HTERT RPE-1 (cell line): Measurements from ENCODE around the gene REXO1.
"Not testable (repeated sequence)": the region's sequence is repeated elsewhere in the genome, so short reads cannot be mapped to it uniquely, and the experiment has no call there.

Experiments used
- in situ Hi-C: fragments of 300-500 bp; cut with MboI; formaldehyde crosslinking; loops from 4 replicates; pipeline ENCODE4 v1.14.3; 2020; ENCODE audit warnings: low sequenced_read_pairs

The REXO1 gene

GRCh38 chr19:1875646-1876495 is 27.6 kb upstream of the REXO1 start:
- in situ Hi-C loops, result no loop called here

- in situ Hi-C loops, result not testable (repeated sequence)
These were observed 27.0 kb upstream of the REXO1 start for GRCh38 chr19:1875265-1875645.

- in situ Hi-C loops, result no loop called here
These were observed 26.4 kb upstream of the REXO1 start for GRCh38 chr19:1874554-1875185.

GRCh38 chr19:1873524-1874473 is 25.5 kb upstream of the REXO1 start:
- in situ Hi-C loops, result no loop called here

DNA sequence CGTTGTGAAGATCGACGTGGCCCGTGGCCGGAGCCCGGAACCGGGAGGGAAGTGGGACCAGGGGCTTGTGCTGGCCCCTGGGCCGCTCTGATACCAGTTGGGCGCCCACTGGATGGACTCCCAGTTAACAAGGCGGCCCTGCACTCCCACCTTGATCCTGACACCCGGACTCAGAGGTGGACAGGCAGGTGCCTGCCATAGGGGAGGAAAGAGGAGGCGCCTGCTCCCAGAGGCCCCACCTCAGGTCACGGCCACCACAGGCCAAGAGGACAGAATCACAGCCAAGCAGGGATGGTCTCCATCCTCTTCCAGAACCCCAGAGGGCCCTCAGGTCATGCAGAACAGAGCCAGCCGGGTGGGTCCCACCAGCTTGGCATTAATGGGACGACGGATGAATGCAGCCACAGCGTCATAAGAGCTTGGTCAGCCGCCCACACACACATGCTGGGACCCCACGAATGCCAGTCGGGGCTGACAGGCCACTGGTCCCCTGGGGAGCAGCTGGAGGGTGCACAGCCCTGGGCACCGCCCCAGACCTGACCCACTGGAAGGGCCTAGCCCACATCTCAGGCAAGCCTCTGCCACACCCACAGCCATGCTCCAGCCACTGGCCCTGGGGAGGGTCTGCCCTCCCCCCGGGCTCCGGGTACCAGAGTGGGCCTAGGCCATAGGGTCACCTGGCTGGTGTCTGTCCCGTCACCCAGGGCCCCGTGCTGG is 24.7 kb upstream of the REXO1 start:
- in situ Hi-C loops, result no loop called here

- in situ Hi-C loops, result no loop called here
These were observed 23.3 kb upstream of the REXO1 start for GRCh38 chr19:1871630-1872029.

DNA sequence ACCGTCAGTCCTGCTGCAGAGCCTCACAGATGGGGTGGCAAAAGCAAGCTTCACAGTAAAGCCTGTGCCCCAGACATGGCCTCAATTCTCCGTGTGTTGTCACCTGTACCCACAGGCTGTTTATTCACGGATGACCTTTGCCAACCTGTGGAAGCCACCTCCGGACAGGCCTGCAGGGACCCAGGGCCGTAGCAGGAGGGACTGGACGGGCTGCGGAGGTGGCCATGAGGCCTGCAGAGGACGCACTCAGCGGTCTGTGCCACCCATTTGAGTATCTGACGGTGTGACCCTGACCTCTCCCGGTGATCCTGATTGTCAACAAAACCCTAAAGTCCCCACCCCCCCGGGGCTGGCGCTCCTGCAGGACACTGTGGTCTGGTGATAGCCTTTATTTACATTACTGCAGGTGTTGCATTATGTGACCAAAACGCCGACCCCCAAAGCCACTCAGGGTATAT is 22.9 kb upstream of the REXO1 start:
- in situ Hi-C loops, result no loop called here

DNA sequence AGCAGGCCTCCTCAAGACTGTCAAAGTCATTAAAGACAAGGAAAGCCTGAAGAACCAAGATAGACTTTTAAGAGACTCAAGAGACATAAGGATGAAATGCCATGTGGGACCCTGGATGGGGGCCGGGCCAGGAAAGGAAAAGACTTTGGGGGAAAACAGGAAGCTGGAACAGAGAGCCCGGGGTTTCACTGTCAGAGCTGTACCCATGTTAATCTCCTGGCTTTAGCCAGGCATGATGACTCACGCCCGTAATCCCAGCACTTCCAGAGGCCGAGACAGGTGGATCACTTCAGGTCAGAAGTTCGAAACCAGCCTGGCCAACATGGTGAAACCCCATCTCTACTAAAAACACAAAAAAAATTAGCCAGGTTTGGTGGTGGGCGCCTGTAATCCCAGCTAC is 20.7 kb upstream of the REXO1 start:
- in situ Hi-C loops, result no loop called here

DNA sequence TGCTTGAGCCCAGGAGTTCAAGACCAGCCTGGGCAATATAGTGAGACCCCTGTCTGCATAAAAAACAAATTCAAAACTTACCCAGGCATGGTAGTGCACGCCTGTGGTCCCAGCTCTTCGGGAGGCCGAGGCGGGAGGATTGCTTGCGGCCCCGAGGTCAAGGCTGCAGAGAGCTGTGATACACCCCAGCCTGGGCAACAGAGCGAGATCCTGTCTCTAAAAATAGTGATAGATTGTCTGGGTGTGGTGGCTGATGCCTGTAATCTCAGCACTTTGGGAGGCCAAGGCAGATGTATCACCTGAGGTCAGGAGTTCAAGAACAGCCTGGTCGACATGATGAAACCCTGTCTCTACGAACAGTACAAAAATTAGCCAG is 19.1 kb upstream of the REXO1 start:
- in situ Hi-C loops, result no loop called here

GRCh38 chr19:1866693-1867348 is 18.5 kb upstream of the REXO1 start:
- in situ Hi-C loops, result no loop called here

GRCh38 chr19:1865172-1866010 is 17.1 kb upstream of the REXO1 start:
- in situ Hi-C loops, result no loop called here

- in situ Hi-C loops, result no loop called here
These were observed 16.3 kb upstream of the REXO1 start for GRCh38 chr19:1864480-1865171.

DNA sequence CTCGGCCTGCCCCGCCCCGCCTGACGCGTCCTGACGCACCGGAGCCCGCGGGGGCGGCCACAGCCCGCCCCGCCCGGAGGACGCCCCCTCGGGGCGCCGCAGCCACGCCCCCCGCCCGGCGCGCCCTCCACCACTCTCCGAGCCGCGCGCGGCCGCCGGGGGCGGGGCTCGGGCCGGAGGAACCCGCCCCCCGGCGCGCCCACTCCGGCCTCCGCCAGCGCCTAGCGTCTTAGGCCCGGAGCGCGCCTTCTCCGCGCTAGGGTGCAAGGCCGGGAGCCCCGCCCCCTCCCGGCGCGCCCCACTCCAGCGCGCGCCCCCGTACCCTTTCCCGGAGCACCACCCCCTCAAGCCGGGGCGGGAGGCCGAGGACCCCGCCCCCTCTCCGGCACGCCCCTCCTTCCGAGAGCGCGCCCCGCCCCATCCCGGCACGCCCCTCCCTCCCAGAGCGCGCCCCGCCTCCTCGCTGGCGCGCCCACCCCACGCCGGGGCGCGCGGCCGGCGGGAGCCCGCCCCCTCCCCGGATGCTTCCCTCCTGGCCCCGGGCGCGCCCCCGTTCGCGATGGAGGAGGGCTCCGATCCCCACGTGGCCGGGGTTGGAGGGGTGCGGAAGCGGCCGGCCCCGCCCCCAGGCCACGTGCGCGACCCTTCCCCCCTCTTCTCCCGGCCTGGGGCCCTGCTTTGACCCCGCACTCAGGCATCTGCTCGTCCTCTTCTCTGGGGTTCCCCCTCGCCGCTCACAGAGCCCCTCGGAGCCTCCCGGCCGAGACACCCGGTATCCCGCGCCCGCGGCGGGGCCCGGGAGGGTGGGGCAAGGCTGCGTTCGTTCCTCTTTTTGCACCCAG is 15.6 kb upstream of the REXO1 start:
- in situ Hi-C loops, result no loop called here

- in situ Hi-C loops, result no loop called here
These were observed 15.0 kb upstream of the REXO1 start, which contains the start of gene KLF16 for GRCh38 chr19:1863328-1863637. TSS of gene KLF16 (minus strand) at chr19:1863579. CDS start at chr19:1863497, 82 bp downstream.

DNA sequence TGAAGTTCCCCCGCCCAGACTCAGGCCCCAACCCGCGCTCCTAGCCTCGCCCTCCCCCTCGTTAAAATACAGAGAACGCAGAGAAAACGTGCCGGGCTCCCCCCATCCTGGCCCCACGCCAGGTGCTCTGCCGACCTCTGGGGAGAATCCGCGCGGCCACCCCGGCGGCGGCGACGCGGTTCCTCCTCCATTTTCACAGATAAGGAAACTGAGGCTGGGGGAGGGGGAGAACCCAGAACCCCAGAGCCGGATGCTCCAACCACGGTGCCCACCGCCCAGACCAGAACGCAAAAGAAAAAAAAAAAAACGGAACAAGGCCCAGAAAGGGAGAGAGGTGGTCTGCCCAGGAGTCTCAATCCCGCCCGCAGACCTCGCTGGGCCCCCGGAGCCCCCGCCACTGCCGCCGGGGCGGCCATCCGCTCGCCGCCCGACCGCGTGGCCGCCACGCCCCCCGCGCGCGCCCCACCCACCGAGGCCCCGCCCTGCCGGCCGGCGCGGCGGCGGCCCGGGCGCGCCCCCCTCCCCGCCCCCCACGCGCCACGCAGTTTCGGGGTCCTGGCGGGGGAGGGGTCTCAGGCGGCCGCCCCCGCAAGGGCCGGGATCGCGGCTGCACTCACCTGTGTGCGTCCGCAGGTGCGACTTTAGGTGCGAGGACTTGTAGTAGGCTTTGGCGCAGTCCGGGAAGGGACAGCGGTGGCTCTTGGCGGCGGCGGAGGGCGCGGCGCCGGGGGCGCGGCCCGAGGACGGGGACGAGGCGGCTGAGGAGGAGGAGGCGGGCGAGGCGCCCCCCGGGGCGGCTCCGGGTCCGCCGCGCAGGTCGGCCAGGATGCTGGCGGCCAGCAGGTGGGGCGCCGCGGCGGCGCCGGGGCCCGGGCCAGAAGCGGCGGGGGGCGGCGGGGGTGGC is 14.4 kb upstream of the REXO1 start:
- in situ Hi-C loops, result no loop called here

DNA sequence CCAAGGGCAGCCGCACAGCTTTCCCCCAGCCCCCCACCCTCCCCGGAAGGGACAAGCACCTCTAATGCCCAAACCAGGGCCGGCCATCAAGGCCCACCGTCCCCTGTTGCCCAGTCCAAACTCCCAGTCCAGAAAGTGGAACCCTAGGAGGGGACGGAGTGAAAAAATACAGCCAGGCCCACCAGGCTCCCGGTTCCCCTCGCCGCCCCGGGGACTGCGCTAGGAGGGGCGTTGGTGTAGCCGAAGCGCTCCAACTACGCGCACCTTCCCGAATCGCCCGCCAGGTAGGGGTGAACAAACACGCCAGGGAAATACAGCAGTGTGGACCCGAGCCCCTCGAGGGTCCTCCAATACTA is 13.8 kb upstream of the REXO1 start:
- in situ Hi-C loops, result no loop called here

GRCh38 chr19:1861599-1862031 is 13.3 kb upstream of the REXO1 start:
- in situ Hi-C loops, result no loop called here
